HG02840 (cell line): ENCODE results near the gene PEX26.
"Not testable (repeated sequence)": the region's sequence is repeated elsewhere in the genome, so short reads cannot be mapped to it uniquely, and the experiment has no call there.

Source experiments
- ATAC-seq: cut with Tn5 transposase; IDR thresholded peaks from one replicate; pipeline ENCODE4 v1.9.1; 2021; ENCODE audit warnings: mild to moderate bottlenecking, moderate library complexity, moderate number of reproducible peaks; ENCODE audit not compliant: unreplicated experiment, low FRiP score

The PEX26 gene

DNA sequence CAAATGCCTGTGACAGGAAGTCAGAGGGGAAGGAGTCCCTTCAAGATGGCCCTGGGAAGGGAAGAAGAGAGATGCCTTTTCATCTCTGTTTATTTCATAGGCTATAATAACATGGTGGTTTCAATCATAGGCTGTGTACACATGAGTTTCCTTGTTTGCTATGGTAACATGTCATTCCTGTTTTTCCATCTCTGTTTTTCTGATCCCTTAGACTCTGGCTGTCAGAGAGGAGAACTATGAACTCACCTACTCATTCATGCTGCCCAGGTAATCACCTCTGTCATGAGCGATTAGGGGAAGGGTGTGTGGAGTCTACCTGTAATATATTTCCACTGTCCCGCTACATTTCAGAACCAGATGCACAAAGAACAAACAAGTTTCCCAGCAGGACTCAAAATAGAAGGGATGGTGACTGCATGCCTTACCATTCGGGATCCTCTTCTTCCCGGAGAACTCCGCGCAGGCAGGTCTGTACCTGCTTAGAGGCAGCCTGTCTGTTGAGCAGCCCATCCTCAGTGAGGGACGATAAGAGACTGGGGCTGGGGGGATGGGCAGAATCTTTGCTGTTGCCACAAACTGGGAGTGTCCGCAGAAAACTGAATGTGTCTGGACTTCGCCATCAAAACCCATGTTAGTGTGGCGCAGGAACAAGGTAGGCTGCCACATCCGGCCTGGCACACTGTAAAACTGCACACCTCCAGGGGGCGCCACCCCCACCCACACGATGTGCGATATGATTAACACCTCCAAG lies 7.1 kb upstream of the PEX26 start:
- no peak for ATAC-seq

DNA sequence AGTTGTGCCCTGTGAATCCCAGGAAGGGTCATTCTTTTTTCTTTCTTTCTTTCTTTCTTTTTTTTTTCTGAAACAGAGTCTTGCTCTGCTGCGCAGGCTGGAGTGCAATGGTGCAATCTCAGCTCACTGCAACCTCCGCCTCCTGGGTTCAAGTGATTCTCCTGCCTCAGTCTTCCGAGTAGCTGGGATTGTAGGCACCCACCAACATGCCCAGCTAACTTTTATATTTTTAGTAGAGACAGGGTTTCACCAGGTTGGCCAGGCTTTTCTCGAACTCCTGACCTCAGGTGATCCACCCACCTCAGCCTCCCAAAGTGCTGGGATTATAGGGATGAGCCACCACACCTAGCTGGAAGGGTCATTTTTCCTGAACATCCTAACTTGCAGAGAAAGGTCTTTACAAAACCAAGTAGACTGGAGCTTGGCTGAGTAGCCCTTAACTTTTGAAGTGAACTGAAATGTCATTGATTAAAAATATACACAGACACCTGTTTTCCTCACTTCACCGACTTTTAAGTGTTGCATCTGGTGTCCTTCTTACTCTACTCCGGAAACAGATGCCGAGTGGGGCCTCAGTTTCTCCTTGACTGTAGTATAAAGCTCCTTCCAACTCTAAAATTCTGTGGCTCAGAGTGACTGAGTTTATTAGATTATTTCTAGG lies 6.4 kb upstream of the PEX26 start:
- not testable (repeated sequence) for ATAC-seq

DNA sequence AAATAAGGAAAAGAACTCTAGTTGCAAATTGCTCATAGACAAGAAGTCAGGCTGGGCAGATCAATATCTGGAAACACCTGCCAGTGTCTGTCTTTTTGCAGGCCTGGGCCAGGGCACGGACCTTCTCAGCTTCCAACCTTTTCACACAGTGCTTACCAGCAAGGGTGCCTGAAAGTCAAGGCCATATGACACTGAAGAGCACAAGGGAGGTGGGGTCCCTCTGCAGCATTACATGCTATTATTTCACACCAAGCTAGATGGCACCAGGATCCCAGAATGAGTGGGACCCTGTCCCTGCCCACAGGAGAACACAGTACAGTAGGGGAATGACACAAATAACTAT lies 5.9 kb upstream of the PEX26 start:
- ATAC-seq, result no peak

DNA sequence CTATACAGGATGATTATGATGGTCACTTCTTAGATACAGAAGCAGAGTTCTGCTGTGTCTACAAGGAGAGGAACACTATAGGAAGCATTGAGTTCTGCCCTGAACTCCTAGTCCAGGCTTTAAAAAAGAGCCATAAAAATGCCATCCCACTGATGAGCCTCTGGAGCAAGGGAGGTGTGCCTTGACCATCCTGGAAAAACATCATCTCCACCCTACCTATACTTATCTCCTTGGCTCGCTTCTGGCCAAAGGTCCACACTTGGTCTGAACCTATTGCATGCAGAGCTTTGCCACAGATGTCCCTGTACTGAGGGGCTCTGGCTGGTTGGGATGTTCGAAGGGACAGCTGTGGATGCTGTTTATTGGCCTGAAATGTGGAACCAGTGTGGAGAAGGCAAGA lies 4.3 kb upstream of the PEX26 start:
- no peak for ATAC-seq

DNA sequence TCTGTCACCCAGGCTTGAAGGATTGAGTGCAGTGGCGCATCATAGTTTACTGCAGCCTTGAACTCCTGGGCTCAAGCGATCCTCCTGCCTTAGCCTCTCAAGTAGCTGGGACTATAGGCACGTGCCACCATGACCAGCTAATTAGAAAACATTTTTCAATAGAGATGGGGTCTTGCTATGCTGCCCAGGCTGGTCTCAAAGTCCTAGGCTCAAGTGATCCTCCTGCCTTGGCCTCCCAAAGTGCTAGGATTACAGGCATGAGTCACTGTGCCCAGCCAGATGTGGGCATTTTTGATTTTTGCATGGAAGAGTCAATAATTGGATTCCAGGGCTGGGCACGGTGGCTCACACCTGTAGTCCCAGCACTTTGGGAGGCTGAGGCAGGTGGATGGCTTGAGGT lies 3.9 kb upstream of the PEX26 start:
- not testable (repeated sequence) for ATAC-seq

DNA sequence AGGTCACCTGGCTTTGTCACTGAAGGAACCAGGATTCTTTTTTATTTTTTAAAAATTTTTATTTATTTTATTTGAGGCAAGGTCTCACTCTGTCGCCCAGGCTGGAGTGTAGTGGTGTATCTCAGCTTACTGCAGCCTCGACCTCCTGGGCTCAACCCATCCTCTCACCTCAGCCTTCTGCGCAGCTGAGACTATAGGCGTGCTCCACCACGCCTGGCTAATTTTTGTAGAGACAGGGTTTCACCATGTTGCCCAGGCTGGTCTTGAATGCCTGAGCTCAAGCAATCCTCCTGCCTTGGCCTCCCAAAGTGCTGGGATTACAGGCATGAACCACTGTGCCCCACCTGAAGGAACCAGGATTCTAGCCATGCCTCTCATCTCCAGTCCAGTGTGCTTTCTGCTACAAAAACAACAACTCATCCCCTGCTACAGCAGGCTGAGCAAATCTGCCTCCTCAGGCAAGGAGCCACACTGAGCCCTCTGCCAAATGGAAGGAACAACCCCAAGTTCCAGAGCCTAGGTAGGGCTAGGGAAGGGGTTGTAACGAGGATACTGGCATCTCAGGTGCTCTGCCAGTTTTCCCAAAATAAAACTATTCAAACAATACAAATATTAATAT lies 2.6 kb upstream of the PEX26 start:
- no peak for ATAC-seq

DNA sequence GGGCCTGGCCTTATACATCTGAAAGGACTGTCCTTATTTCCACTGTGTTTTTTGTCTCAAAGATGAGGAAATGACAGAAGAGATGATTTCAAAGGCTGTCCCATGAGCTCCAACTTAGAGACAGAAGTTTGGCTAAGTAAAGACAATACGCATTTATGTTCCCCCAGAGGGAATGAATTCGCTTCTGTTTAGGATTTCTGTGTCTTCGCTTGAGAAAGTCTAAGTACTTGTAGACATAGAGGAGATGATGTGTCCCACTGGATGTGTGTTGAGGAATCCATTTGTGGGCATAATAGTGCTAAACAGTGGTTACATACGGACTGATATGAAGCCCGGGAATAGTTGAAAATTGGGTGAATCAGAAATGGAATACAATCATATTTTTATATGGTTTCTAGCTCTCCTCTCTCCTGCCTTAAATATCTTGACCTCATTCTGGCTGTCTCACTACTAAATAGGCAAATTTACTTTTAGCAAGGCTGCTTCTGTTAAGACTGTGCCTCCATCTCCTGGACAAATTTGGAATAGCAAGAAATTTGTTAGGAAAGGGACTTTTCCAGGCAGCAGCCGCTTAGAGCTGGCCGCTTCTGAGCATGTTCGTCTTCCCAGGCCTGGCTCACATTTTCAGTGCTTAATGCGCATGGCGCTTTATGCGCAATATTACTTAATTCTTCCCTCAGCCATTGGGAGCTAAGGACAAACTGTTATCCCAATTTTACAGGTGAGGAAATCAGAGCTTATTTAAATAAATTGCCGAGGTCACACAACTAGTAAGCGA lies 1.9 kb upstream of the PEX26 start:
- no peak for ATAC-seq

DNA sequence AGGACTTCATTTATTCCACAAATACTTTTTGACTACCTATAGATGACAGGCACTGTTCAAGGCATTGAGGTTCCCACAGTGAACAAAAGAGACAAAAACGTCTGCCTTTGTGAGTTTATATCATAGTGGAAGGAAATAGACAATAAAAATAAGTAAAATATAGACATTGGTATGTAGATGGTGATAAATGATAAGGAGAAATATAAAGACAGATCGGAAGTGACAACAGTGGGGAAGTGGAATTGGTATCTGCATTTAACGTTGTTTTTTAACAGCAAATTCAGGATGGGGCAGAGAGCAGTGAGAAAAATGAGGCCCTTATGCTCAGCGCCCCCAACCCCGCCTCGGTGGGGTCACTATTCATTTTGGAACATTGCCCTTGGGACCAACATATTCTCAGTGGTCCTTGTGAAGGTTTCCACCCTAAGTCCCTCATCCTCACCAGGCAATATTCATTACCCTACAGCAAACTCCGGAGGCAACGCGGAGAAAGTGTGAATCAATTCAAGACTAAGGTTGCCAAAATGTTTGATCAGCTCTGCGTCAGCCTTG lies 627 bp upstream of the PEX26 start:
- no peak for ATAC-seq

DNA sequence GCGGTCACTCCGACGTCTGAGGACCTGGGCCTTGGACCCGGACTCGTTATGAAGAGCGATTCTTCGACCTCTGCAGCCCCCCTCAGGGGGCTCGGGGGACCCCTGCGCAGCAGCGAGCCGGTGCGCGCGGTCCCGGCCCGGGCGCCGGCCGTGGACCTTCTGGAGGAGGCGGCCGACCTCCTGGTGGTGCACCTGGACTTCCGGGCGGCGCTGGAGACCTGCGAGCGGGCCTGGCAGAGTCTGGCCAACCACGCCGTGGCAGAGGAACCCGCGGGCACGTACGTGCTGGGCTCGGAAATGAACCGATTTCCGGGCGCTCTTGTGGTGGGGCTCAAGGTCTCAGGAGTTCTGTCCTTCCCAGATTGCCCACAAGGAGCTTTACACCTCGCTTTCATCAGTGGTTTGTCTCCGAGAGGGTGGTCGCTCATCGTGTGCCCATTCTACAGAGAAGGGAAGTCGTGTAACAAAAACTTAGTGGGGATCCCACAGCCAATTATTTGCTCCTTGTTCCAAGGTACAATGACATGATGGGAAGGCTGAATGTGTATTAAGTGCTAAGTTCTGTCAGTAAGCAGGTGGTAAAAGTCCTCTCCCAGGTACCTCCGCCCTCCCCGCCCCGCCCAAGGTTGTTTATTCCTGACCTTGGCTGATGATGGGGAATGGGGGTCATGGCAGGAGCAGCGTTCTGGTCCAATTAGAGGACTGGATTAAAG lies 695 bp downstream of the PEX26 start:
- ATAC-seq, result no peak

DNA sequence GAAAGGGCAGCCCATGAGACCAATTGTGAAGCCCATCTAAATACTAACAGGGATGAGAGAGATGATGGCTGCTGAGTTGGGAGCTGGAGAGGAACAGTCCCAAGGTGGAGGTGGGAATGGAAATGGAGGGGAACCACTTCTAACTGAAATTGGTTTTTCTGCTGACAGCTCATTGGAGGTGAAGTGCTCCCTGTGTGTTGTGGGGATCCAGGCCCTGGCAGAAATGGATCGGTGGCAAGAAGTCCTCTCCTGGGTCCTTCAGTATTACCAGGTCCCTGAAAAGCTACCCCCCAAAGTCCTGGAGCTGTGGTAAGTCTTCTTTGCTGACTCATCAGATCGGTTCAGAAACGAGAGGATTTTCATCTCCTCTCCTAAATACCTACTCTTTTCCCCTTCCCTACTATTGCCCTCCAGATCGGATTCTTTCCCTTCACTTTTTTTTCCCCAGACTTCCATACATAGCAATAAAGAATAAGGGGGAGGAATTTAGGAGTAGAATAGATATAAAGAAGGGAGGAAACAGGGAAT lies 2.0 kb downstream of the PEX26 start:
- no peak for ATAC-seq

DNA sequence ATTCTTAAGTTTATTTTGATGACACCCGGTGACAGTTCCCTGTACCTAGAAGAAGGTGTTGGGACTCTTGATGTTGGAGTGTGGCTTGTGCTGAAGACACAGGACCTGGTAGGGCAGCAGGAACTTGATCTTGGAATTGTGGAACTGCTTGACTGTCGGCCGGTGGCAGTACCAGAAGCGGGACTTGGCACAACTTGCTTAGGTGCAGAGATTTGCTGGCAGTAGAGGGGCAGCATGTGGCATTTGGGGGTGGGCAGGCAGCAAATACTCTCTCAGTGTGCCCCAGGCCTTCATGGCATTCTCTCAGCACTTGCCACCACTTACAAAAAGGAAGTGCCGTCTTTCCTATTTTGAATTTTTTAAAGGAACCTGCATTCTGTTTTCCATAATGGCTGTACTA lies 3.6 kb downstream of the PEX26 start:
- ATAC-seq, result no peak

DNA sequence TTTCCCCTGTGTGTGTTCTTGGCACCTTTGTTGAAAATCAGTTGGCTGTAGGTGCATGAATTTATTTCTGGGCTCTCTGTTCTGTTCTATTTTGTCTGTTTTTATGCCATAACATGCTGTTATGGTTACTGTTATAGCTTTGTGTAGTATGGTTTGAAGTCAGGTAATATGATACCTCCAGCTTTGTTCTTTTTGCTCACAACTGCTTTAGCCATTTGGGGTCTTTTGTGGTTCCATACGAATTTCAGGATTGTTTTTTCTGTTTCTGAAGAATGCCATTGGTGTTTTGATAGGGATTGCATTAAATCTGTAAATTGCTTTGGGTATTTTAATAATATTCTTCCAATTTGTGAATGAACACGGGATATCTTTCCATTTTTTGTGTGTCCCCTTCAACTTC lies 4.7 kb downstream of the PEX26 start:
- no peak for ATAC-seq

DNA sequence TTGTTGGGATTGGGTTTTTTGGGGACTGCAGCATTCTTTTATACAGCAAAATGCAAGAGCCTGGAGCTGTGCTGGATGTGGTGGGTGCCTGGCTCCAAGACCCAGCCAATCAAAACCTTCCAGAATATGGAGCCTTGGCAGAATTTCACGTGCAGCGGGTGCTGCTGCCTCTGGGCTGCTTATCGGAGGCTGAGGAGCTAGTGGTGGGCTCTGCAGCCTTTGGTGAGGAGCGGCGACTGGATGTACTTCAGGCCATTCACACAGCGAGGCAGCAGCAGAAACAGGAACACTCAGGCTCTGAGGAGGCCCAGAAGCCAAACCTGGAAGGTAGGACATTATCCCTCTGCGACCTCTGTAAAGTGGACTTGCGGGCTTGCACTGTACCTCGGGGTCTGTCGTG lies 5.6 kb downstream of the PEX26 start:
- ATAC-seq, result no peak

DNA sequence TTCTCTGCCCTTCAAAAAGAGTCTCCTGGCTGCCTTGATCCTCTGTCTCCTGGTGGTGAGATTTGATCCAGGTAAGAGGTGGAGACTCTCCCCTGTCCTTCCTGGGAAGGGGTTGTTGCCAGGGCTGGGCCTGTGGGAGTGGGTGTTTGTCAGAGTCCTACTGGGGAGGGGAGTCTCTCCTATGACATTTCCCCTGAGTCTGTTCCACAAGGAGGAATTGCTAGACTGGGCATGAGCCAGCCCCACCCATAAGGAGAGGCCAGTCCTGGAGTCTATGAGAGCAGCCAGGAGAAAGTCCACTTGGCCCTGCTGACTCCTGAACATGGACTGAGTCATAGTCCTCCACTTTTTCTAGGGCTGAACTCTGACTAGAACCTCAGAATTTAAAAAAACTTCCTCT lies 7.4 kb downstream of the PEX26 start:
- ATAC-seq, result no peak

DNA sequence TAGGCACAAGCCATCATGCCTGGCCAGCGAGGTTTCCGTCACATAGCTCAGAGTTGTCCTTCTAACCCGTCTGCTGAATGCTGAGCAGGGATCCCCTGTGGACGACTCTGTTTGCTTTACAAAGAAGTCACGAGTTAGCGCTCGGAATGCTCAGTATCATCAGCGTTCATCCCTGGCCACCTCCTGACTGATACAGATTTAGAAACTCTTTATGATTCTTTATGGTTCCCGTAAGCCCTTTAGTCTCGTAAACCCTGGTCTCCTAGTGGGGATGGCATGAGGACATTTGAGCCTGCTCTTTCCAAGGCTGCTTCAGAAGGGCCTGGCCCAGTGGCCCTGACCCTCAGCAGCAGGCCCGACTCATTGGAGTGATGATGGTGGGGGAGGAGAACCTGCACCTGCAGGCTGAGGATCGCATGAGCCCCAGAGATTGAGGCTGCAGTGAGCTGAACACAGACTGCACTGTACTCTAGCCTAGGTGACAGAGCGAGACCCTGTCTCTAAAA lies 9.6 kb downstream of the PEX26 start:
- ATAC-seq, result no peak

DNA sequence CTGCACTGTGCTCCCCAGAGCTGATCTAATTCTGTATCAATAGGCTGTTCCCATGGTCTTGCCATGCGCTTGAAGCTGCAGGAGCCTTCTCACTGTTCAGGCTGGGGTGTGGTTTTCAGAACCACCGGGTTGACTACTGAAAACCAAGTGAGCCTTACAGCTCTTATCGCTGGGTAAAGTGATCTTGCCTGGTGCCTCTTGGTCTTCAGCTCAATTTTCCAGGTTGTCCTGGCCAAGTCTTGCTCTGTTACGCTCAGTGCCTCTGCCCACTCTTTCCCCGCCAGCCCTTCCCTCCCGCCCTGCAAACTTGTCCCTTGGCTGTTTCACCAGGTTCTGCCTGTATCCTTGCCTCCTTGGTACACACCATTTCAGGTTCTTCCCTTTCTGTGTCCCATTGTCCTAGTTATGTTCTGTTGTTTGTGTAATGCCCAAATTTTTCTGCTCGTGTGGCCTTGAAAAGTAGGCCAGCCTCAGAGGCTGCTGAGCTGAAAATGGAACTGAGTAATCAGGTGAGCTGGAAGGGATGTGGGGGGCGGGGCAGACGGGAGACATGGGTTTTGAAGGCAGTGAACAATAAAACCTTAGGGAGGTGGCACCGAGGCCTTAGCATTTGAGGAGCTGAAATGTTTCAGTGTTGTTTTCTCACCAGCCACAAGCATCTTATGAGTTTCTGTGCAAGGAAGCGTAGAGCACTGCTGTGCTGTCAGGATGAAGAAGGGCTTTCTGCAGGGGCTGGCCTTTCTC lies 11.2 kb downstream of the PEX26 start:
- no peak for ATAC-seq

DNA sequence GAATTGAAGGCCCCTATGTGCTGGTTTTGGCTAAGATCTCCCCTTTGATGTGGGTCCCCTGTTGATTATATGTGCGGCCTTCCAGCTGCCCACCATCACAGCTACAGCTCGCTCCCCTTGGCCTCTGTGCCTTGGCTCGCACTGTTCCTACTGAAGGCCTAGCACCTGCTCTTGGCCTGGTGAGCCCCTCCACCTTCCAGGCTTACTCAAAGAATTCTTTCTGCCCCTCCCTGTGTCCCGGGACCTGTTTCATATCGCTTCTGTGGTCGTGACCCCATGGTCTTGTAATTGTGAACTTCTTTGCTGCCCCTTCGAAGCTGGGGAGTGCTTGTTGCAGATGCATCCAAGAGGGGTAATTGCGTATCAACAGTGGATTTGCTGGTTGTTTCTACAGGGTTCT lies 12.5 kb downstream of the PEX26 start:
- no peak for ATAC-seq

DNA sequence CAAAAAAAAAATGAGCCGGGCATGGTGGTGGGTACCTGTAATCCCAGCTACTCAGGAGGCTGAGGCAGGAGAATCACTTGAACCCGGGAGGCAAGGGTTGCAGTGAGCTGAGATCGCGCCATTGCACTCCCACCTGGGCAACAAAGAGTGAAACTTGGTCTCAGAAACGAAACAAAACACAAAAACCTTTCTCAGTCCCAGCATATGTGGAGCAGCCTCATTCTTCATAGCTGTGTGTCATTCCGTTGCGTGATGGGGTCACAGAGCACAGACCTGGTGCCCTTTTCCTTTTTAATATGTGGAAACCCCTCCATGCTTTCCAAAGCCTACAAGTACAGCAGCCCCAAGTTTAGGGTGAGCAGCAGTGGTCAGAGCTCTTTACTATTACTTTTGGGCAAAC lies 13.7 kb downstream of the PEX26 start:
- ATAC-seq, result no peak

DNA sequence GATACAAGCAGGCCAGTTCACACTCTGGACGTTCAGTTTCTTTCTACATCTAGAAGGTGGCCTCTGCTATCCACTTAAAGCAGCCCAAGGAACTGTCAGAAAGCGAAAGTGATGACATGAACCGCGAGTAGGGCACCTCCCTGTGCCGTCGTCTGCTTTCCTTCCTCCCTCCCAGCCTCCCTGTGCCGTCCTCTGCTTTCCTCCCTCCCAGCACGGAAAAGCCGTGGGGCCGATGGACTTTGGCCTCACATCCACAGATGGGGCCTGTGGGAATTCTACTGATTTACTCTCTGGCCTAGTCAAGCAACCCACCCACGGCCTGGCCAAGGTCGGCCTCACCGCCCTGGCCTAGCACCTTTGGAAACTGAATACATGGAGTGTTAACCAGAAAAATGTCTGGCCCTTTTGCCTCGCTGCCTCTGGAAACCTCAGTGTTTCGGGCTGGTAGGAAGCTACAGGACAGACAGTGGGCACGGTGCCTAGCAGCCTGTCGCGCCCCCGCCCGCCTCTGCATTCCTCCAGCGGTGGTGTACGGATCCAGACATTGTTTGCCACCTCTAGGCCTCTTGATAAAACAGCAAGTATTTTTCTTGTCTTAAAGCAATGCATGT lies 14.2 kb downstream of the PEX26 start:
- no peak for ATAC-seq
